Measurements from ENCODE around the gene CD320.

- TF ChIP-seq POLR2A (IDR thresholded peaks at IDR 0.05) = no peak
- no peak for TF ChIP-seq CTCF (IDR thresholded peaks at IDR 0.05)
- no peak for TF ChIP-seq EP300 (IDR thresholded peaks at IDR 0.05)
Observed at GRCh38 chr19:8302734-8303133, 5.4 kb downstream of the CD320 start.
